Activated T-helper 9 cell treated with anti-CD3 and anti-CD28 coated beads, Interleukin-2, amount 50 U/mL, for 16 hours (primary cell): ENCODE measurements around the gene GABRP.
"Not testable (repeated sequence)": the region's sequence is repeated elsewhere in the genome, so short reads cannot be mapped to it uniquely, and the experiment has no call there.

ENCODE experiments used
- DNase-seq: peaks from one replicate; pipeline ENCODE4 v3.0.0-alpha.2; 2020; ENCODE audit warnings: low read depth

GABRP gene

DNA sequence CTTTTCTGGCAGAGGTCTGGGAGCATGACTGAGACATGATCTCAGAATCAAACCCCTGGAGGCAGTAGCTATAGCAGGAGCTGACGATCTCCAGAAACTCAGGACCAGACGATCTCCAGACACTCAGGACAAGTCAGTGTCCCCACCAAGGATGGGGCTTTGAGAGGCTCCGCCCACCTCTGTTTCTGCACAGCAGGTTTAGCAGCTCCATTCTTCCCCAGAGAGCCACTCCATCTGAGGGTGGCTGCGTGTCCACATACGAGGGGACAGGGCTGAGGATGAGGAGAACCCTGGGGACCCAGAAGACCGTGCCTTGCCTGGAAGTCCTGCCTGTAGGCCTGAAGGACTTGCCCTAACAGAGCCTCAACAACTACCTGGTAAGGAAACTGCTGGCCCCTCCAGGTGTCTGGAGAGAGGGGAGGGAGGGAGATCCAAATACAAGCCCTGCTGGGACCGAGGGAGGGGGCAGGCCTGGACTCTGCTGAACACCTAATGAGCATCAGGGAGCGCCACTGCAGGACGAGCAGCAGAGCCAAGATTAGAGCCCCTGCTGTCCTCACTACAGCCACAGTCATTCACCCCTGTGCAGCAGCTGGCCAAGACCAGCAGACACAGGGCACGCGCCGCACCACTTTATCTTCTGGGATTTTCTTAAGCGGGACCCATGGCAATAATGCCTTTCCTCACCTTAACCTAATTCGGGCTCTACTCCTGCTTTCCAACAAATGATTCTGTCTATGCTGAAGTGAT lies at the start of gene GABRP:
Gene GABRP (plus strand): TSS at position 228 of the 750 bp plus-strand sequence. CDS start 4,891 bp downstream, outside the sequence.
- DNase-seq: no peak

DNA sequence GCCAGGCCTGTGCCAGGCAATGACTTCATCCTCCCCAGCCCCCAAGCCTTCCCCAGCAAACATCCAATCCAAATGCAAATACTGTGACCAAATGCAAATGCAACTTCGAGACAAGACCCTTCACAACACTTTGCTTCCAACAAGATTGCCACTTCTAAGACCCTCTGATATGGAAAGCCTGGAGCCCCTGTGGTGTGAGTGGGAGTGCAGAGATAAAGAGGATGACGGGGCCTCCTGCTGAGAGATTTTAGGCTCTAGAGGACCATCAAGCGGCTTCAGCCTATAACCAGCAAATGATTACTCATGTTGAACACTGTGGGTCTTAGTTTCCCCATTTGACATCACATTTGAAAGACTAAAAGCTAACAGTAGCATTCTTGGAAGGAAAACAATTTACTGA lies 46.6 kb upstream of the GABRP start:
- no peak for DNase-seq

DNA sequence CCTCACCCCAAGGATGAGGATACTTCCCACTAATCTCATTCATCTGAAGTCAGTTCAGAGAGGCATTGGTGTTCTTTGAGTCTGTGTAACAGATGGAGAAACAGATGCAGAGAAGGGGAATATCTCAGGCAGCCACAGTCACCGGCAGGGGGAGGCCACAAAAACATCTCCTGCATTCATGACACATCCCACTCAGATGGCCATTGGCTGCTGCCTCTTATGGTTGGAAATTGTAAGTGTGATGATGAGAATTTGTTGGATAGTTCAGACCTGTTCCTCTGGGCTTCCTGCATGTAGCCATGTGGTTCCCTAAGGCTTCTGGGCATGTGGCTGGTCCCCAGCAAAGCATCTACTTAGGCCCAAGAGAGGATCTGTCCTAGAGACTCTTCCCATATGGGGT lies 45.9 kb upstream of the GABRP start:
- no peak for DNase-seq

GRCh38 chr5:170738840-170739239 lies 44.7 kb upstream of the GABRP start:
- no peak for DNase-seq

- no peak for DNase-seq
Observed at GRCh38 chr5:170739446-170739845, 44.1 kb upstream of the GABRP start.

DNA sequence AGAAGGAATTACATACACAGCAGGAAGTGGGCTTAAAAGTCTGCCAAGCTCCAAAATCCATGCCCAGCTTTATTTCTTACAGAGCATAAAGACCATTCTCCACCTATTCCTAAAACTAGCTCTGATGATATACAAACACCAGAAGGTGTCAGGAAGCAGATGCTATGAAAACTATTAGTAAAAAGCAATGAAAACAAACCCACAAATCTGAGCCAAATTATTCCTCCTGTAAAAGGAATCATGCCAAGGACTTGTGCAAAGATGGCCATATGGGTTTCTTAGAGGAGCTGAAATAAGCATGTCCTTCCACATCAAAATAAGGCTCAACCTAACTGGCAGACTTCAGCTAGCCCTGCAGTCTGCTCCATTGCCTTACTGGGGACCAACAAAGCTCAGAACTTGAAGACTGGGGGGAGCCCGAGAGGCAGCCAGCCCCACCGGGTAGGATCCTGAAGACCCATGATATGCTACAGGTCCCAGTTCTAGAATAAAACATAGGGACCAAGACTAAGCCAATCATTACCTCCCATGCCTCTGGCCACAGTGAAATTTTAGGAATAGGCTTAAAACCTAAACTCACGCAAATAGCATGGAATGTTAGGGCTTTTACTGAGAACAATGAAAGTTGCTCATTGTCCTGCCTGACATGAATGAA lies 42.8 kb upstream of the GABRP start:
- no peak for DNase-seq

DNA sequence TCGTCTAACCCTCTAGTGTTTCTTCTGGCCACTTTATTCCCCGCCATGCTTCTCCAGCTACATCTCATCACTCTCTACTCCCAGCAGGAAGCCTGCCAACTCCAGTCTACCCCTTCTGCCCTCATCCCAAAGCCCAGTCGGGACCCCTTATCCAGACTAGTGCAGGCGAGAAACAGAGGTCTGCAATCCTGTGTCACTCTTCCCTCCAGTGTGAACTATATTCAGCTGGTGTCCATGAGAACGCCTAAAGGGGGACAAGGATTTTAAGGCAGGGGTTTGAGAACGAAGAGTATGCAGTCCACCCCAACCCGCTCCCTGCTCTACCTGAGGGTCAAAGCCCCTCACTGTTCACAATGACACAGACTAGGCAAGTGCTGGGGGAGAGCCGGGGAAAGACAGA lies 41.7 kb upstream of the GABRP start:
- no peak for DNase-seq

DNA sequence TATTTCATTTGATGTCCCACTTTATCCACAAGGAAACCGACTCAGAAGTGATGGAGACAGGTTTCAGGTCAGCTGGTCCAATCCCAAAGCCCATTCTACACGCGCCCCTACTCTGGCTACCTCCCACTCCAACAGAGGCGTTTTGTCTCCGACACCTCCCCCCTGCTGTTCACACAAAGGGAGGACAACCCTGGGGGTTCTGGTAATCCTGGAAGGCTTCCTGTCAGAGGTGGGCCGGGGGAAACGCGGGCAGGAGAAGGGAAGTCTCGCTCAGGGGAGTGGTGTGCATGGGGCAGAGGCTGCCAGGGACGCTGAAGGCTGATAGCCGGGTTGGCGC lies 39.7 kb upstream of the GABRP start:
- DNase-seq: no peak

GRCh38 chr5:170745481-170746071 lies 37.9 kb upstream of the GABRP start:
- DNase-seq: no peak

GRCh38 chr5:170746075-170746960 lies 37.2 kb upstream of the GABRP start:
- DNase-seq: no peak

GRCh38 chr5:170746961-170747340 lies 36.6 kb upstream of the GABRP start:
- no peak for DNase-seq

GRCh38 chr5:170747357-170747756 lies 36.2 kb upstream of the GABRP start:
- no peak for DNase-seq

DNA sequence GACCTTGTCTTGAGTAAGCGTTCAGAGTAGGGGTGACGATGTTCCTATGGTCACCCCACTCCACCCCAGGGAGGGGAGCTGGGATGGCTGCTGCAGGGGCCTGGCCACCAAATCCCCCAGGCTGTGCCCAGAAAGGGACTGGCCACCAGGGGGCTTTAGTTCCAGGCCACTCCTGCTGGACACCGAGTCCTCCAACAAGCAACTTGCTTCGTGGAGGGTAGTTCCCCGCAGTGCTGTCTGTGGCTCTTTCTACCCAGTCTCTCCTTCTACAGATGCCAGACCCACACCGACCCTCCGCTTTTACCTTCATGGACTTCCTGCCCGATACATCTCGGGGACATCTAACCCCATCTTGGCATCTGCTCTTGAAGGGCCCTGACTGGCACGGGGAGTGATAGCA lies 35.7 kb upstream of the GABRP start:
- DNase-seq: no peak

- no peak for DNase-seq
Observed at GRCh38 chr5:170748951-170749471, 34.5 kb upstream of the GABRP start.

- no peak for DNase-seq
Observed at GRCh38 chr5:170749911-170750431, 33.6 kb upstream of the GABRP start.

DNA sequence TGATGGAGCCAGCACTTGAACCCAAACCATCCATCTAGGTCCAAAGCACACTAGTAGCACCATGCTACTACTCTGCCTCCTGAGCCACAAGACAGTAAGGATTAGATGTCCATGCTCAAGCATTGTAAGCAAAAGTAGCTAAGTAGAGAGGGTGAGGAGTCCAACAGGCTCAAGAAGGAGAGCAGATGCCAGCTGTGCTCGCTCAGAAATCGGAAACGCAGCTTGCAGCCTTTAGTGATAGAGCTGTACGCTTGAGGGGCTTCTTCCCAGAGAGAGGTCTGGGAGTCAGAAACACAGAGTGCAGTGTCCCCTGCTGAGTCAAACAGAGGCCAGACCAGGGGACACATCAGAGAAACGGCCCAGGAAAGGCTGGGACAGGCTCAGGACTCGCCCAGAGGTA lies 32.7 kb upstream of the GABRP start:
- no peak for DNase-seq

- no peak for DNase-seq
Observed at GRCh38 chr5:170751631-170752030, 31.9 kb upstream of the GABRP start.

DNA sequence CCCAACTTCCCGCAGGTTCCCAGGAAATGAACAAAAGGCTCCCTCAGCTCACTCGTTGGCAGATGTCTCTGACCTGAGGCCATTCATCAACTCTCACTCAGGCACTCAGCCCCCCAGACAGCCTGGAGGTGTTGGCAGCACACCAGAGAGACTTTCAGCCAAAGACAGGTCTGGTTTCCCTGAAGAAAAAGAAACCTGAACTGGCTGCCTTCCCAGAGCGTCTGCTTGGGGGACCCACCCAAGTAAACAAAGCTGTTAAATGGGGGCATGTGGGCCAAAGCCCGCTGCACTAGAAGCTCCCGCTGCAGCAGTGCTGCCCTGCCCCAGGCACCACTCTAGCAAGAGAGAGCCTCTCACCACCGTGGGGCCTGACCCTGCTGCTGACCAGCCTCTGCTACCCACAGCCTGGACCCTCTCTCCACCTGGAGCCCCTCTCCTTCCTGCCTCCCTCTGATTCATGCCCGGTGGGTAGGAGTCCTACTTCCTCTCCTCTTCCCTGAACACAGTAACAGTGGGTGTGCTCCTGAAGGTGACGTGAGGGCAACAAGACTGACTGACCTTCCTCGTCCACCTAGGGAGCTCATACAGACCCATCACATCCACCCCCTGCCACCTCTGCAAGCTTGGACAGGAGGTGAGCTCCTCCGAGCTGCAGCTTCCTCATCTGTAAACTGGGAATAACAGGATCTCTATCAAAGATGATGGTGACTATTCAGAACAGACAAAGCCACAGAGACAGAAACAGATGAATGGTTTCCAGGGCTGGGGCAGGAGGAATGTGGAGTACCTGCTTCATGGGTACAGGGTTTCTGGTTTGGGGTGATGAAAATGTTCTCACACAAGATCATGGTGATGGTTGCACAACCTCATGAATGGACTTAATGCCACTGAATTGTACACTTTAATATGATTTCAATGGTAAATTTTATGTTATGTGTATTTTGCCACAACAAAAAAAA lies 31.0 kb upstream of the GABRP start:
- no peak for DNase-seq

DNA sequence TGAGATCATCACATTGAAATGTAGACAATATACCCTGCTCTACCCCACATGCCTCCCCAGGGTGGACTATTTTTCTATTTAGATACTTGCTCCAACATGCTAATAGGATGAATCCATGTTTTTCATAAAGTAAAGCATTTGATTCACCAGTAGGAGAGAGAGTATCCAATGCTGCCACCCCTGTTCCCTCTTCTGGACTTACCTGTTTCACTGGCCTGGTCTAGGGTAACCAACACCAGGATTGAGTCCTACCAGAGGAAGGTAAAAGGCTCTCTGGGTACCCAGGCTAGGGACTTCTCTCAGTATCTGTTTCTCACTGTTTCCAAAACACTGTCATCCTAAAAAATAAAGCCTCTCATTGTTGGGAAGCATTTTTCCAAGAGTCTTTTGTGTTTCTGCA lies 30.2 kb upstream of the GABRP start:
- DNase-seq: no peak

- DNase-seq: not testable (repeated sequence)
Observed at GRCh38 chr5:170754508-170754907, 29.0 kb upstream of the GABRP start.
